Measurements from ENCODE around the gene RAD17.
"Not testable (repeated sequence)": the region's sequence is repeated elsewhere in the genome, so short reads cannot be mapped to it uniquely, and the experiment has no call there.

Gene RAD17

DNA sequence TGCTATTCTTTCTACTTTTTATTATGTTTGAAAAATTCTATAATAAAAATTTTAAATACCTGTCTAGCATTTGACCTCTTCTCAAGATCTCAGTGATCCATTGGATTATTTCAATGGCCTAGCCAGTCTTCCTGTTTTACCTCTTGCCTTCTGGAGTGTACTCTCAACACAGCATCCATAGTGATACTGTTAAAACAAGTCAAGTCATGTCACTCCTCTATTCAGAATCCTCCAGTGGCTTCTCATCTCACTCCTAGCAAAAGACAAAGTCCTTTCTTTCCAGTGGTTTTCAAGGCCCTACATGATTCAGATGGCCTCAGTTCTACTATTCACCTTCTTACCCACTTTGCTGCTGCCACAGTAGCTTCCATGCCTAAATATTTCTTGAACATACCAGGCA, 47.1 kb downstream of the RAD17 start:
- TF ChIP-seq, protein P1, sequence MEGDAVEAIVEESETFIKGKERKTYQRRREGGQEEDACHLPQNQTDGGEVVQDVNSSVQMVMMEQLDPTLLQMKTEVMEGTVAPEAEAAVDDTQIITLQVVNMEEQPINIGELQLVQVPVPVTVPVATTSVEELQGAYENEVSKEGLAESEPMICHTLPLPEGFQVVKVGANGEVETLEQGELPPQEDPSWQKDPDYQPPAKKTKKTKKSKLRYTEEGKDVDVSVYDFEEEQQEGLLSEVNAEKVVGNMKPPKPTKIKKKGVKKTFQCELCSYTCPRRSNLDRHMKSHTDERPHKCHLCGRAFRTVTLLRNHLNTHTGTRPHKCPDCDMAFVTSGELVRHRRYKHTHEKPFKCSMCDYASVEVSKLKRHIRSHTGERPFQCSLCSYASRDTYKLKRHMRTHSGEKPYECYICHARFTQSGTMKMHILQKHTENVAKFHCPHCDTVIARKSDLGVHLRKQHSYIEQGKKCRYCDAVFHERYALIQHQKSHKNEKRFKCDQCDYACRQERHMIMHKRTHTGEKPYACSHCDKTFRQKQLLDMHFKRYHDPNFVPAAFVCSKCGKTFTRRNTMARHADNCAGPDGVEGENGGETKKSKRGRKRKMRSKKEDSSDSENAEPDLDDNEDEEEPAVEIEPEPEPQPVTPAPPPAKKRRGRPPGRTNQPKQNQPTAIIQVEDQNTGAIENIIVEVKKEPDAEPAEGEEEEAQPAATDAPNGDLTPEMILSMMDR (conservative IDR thresholded peaks at IDR 0.05; ENCODE audit: low read depth) = no peak
- CTCF ChIA-PET = interaction anchor here (1.0 kb wide), 2 partner anchors 11 to 64 kb away, joined by 3 to 7 read pairs; no protein-coding TSS in a partner anchor
- peak; percentile 22 for DNase-seq (ENCODE audit: low spot score)
- H3K27ac ChIP-seq = no peak overlapping the region
- POLR2A ChIA-PET (ENCODE audit: low non-redundant PET) = no interaction called here

DNA sequence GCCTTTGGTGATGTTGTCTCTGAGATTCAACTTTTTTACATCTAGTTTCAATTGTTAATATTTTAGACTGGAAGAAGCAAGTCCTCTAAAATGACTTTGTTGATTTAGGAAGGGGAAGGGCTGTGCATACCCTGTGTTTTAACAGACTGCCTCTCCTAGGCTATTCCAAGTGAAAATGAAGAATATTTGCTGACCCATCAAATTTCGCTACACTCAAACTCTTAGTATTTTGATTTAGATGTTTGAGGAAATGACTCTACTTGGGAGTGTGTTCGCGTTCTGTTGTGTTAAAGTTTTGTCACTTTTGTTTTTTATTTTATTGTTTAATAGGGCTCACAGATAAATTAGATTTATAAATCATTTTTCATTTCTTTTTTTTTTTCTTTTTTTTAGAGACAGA, 48.9 kb downstream of the RAD17 start:
- DNase-seq (ENCODE audit: low spot score) = no peak
- TF ChIP-seq, protein P1 (conservative IDR thresholded peaks at IDR 0.05; ENCODE audit: low read depth) = no peak
- no peak overlapping the region for H3K27ac ChIP-seq
- ChIA-PET POLR2A (ENCODE audit: low non-redundant PET) (no interaction called here), CTCF (no interaction called here)

GRCh38 chr5:69431424-69432303, 62.0 kb downstream of the RAD17 start:
- DNase-seq (ENCODE audit: low spot score) = no peak
- TF ChIP-seq, protein P1 (conservative IDR thresholded peaks at IDR 0.05; ENCODE audit: low read depth) = no peak
- ChIA-PET POLR2A (ENCODE audit: low non-redundant PET) (no interaction called here), CTCF (interaction anchor here (0.6 kb wide), 3 partner anchors 95 to 775 kb away, joined by 3 to 4 read pairs (median 3); no protein-coding TSS in a partner anchor)
- no peak overlapping the region for H3K27ac ChIP-seq

DNA sequence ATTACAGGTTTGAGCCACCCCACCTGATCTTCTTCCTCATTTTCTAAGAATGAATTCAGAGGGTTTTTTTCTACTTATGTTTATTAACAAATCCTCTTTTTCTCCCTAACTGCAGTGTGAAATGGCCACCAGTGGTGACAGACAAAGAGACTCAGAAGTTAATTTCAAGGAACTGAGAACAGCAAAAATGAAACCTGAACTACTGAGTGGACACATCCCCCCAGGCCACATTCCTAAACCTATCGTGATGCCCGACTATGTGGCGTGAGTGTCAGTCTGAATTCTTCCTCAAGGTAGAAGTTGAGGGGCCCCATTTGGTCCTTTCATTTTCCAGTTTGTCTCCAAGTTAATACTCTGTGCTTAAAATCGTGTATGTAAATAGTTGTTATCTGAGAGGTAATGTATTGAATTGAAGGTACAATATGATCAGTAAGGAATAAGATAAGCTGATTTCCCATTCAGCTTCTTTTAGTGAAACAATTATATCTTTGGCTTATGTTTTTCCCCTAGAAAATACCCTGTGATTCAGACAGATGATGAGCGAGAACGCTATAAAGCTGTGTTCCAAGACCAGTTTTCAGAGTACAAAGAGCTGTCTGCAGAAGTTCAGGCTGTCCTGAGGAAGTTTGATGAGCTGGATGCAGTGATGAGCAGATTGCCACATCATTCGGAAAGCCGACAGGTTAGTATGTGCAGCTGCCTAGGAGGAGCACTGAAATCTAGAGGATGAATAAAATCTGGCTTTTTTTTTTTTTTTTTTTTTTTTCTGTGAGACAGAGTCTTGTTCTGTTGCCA, 63.0 kb downstream of the RAD17 start:
- TF ChIP-seq, protein P1 (conservative IDR thresholded peaks at IDR 0.05; ENCODE audit: low read depth) = no peak
- ChIA-PET CTCF (interaction anchor here (0.5 kb wide), 1 partner anchor 15 kb away, joined by 3 read pairs; no protein-coding TSS in a partner anchor), POLR2A (ENCODE audit: low non-redundant PET) (no interaction called here)
- H3K27ac ChIP-seq = no peak overlapping the region
- no peak for DNase-seq (ENCODE audit: low spot score)

DNA sequence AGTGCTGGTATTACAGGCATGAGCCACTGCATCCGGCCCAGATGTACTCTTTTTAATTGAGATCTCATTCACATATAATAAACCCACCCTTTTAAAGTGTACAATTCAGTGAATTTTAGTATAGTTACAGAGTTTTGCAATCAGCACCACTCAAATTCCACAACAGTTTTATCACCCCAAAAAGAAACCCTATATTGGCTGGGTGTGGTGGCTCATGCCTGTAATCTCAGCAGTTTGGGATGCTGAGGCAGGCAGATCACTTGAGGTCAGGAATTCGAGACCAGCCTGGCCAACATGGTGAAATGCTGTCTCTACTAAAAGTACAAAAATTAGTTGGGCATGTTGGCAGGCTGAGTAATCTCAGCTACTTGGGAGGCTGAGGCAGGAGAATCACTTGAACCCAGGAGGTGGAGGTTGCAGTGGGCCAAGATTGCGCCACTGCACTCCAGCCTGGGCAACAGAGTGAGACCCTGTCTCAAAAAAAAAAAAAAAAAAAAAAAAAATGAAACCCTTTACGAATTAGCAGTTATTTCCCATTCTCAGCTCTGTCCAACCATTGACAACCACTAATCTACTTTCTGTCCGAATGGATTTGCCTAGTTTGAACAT, 65.8 kb downstream of the RAD17 start:
- DNase-seq (ENCODE audit: low spot score); POLR2A ChIA-PET (ENCODE audit: low non-redundant PET); H3K27ac ChIP-seq: not testable (repeated sequence)
- CTCF ChIA-PET = interaction anchor here (0.6 kb wide), 1 partner anchor 55 kb away, joined by 5 read pairs; no protein-coding TSS in a partner anchor

DNA sequence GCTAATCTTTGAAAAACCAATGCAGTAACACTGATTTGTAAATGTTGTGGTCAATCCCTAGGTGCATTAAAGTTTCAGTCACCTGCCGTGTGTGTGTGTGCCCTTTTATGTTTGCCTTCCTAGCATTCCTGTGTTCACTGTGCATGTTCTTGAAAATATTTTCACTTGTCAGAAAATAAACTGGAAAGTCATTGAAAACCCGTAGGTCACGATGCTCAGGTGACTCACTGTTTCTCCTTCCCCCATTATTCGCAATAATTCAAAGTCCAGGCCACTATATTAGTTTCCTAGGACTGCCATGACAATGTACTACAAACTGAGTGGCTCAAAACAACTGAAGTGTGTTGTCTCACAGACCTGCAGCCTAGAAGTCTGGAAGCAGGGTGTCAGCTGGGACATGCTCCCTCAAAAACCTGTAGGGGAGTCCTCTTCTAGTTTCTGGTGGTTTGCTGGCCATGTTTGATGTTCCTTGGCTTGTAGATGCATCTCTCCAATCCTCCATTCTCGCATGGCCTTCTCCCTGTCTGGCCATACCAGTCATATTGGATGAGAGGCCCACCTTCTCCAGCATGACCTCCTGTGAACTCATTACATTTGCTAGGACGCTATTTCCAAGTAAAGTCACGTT, 74.6 kb downstream of the RAD17 start:
- POLR2A ChIA-PET (ENCODE audit: low non-redundant PET) = interaction anchor here (0.6 kb wide), 1 partner anchor 32 kb away, joined by 4 read pairs; no protein-coding TSS in a partner anchor
- no peak for DNase-seq (ENCODE audit: low spot score)
- CTCF ChIA-PET = no interaction called here
- TF ChIP-seq, protein P1 (conservative IDR thresholded peaks at IDR 0.05; ENCODE audit: low read depth) = no peak
- no peak overlapping the region for H3K27ac ChIP-seq
